GM18507 (cell line): ENCODE measurements around the gene ITSN1.
"Not testable (repeated sequence)": the region's sequence is repeated elsewhere in the genome, so short reads cannot be mapped to it uniquely, and the experiment has no call there.

ENCODE experiments used
- DNase-seq: peaks from one replicate; pipeline ENCODE4 v3.0.0; 2011; ENCODE audit warnings: low read depth; ENCODE audit not compliant: insufficient read length; ENCODE audit errors: extremely low spot score
- FAIRE-seq: peaks from 2 replicates; lab custom pipeline; 2011; peaks lifted over from hg19 to GRCh38; lab: Jason Lieb, UNC

ITSN1 gene

GRCh38 chr21:33760641-33761440 lies 118.5 kb downstream of the ITSN1 start:
- no peak for DNase-seq
- no peak for FAIRE-seq

- DNase-seq (no peak), FAIRE-seq (no peak)
Observed at GRCh38 chr21:33761441-33762036, 119.2 kb downstream of the ITSN1 start.

DNA sequence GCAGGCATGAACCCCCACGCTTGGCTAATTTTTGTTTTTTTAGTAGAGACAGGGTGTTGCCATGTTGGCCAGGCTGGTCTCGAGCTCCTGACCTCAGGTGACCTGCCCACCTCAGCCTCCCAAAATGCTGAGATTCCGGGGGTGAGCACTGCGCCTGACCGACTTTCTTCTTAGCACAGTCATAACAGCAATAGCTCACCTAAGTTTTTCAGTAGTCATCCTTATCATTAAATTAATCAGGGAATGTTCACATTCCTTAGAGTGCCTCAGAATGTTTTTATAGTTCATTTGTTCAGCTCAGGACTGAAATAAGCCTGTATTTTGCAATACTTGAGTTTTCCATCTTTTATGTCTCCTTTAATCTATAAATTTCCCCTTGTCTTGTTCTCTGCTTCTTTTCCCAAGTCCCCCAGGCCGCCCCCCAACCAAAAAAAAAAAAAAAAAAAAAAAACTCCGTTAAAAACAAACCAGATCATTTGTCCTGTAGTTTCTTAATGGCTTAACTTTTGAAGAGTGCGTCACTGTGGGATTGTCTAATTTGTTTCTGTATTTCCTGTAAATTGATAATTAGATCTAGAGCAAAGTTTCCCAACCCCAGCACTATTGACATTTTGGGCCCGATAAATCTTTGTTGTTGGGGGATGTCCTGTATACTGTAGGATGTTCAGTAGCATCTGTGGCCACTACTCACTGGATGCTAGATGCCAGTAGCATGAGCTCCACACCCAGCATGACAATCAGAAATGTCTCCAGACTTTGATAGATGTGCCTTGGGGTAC lies 120.7 kb downstream of the ITSN1 start:
- FAIRE-seq (no peak), DNase-seq (no peak)

- DNase-seq = no peak
- FAIRE-seq = no peak
Observed at GRCh38 chr21:33763582-33763899, 121.2 kb downstream of the ITSN1 start.

DNA sequence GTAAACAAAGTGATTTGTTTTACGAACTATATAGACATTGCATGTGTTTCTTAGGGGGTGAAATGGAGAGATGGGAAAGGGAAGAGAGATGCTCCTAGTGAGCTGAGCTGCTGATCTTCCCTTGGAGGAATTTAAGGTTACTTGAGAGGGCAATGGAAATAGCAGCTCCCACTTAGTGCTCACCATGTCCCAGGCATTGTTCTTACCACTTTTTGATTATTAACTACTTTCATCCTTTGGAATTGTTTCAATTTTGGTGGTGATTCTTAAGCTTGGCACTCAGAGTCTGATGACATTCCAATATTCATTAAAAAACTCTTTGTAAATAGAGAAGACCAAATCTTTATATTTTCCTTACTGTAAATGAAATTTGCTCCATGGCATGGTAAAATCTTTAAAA lies 124.9 kb downstream of the ITSN1 start:
- DNase-seq (no peak), FAIRE-seq (no peak)

GRCh38 chr21:33767960-33768359 lies 125.7 kb downstream of the ITSN1 start:
- FAIRE-seq = no peak

GRCh38 chr21:33769057-33769456 lies 126.8 kb downstream of the ITSN1 start:
- no peak for DNase-seq
- FAIRE-seq = no peak

More at GRCh38 chr21:33767960-33768359, 125.7 kb downstream of the ITSN1 start:
- DNase-seq = no peak

- FAIRE-seq (no peak), DNase-seq (no peak)
Observed at GRCh38 chr21:33770542-33770941, 128.2 kb downstream of the ITSN1 start.

DNA sequence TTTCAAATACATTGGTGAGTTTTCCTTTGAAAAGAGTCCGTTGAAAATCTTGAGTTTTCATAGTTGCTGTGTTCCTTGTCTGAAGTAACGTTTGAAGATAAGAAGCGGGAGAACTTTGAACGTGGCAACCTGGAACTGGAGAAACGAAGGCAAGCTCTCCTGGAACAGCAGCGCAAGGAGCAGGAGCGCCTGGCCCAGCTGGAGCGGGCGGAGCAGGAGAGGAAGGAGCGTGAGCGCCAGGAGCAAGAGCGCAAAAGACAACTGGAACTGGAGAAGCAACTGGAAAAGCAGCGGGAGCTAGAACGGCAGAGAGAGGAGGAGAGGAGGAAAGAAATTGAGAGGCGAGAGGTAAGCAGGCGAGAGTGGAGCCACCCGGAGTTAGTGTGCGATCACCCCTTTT lies 129.7 kb downstream of the ITSN1 start:
- no peak for FAIRE-seq
- DNase-seq = no peak

DNA sequence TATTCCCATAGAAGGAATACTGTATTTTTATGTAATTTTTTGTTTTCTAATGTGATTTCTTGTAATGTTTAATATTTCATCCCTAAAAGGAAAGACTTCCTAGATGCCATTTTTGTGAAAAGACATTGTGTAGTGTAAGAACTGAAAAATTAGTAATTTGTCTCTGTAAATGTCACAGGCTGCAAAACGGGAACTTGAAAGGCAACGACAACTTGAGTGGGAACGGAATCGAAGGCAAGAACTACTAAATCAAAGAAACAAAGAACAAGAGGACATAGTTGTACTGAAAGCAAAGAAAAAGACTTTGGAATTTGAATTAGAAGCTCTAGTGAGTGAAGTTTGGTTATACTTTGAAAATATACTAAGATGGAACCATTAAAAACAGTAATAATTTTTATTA lies 132.2 kb downstream of the ITSN1 start:
- no peak for DNase-seq
- no peak for FAIRE-seq

GRCh38 chr21:33775100-33775828 lies 133.0 kb downstream of the ITSN1 start:
- DNase-seq (no peak), FAIRE-seq (no peak)

GRCh38 chr21:33780631-33781030 lies 138.3 kb downstream of the ITSN1 start:
- no peak for DNase-seq
- no peak for FAIRE-seq

- DNase-seq = no peak
Observed at GRCh38 chr21:33781121-33781520, 138.8 kb downstream of the ITSN1 start.

GRCh38 chr21:33783187-33783979 lies 141.1 kb downstream of the ITSN1 start:
- no peak for FAIRE-seq

More at GRCh38 chr21:33781121-33781520, 138.8 kb downstream of the ITSN1 start:
- no peak for FAIRE-seq

DNA sequence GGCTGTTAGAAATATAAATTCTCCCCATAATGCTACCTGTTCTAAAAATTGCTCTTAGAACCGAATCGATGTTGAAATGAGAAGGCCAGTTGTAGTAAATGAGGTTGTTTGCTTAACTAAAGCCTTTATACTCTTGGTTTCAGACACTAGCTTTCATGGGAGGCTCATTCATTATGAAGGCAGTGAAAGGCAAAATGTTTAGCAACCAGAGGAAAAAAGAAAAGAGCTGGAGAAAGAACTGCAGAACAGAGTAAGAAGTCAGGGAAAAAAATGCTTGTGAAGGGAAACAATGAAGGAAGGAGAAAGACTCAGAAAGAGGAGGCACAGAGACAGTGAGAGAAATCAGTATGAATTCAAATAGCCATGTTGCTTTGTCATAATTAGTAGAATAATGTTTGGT lies 145.1 kb downstream of the ITSN1 start:
- DNase-seq (no peak), FAIRE-seq (no peak)

More at GRCh38 chr21:33783187-33783979, 141.1 kb downstream of the ITSN1 start:
- DNase-seq = no peak

DNA sequence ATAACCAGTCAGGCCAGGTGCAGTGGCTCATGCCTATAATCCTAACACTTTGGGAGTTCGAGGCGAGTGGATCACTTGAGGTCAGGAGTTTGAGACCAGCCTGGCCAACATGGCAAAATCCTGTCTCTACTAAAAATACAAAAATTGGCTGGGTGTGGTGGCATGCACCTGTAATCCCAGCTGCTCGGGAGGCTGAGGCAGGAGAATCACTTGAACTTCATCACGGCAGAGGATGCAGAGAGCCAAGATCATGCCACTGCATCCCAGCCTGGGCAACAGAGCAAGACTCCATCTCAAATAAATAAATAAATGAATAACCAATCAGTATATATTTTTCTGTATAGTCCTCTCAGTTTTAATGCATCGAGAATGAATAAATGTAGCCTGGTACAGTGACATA lies 146.1 kb downstream of the ITSN1 start:
- not testable (repeated sequence) for DNase-seq, FAIRE-seq

- FAIRE-seq = no peak
- DNase-seq = no peak
Observed at GRCh38 chr21:33789697-33790096, 147.4 kb downstream of the ITSN1 start.

GRCh38 chr21:33791073-33791472 lies 148.8 kb downstream of the ITSN1 start:
- DNase-seq (no peak), FAIRE-seq (no peak)

DNA sequence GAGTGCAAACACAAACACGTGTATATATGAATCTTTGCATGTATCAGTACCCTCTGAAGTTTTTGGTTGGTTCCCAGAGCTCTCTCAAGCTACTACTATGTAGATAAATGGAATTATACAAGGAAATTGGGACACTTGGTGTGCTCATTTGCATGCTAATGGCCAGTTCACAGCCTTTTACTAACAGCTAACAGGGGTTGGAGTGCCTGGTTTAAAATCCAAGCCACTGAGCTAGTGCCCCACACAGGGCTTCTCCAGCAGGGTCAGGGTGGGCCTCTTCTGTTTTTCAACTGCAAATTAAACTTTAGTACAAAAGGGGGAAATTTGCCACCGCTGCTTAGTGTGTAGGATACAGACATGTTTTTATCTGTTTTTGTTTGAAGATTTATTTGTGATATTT lies 152.3 kb downstream of the ITSN1 start:
- no peak for DNase-seq
- FAIRE-seq = no peak
